Pancreas (tissue), 10 donors: ENCODE measurements around the gene LRBA. TPM values are rescaled to one million over a fixed set of nuclear protein-coding genes. Genes with fewer than 3 reads are reported as not detected.

Experiments used
- ATAC-seq, 4 donors: fragments of 200-7000 bp; cut with Tn5 transposase; one replicate each; pipeline versions ENCODE4 v1.8.0 to v1.9.1; 2020; ENCODE audit warnings: mild to moderate bottlenecking in 4 of 4, moderate library complexity in 4 of 4
- DNase-seq, 6 donors: peaks; one replicate each; pipeline ENCODE4 v3.0.0-alpha.2; 2020
- FAIRE-seq: peaks from 2 replicates; lab custom pipeline; 2012; peaks lifted over from hg19 to GRCh38; lab: Jason Lieb, UNC
- H3K27ac ChIP-seq, 4 donors: fragments of 200-600 bp; sonication (generic); 1 replicate in 3 of 4; 2 replicates in 1 of 4; pipeline versions ENCODE4 v1.5.0 to v1.8.0; 2020
- H3K27me3 ChIP-seq, 4 donors: fragments of 200-600 bp; one replicate each; pipeline ENCODE4 v1.8.0; 2021
- H3K36me3 ChIP-seq, 3 donors: fragments of 200-600 bp; sonication (generic) in 1 of 3; one replicate each; pipeline versions ENCODE4 v1.5.0 to v1.8.0; 2020 to 2021
- H3K4me1 ChIP-seq, 3 donors: fragments of 200-600 bp; one replicate each; pipeline ENCODE4 v1.8.0; 2021
- H3K4me3 ChIP-seq, 4 donors: fragments of 200-600 bp; sonication (generic) in 2 of 4; one replicate each; pipeline versions ENCODE4 v1.5.0 to v1.8.0; 2020 to 2021
- H3K9me3 ChIP-seq, 4 donors: fragments of 200-600 bp; one replicate each; pipeline ENCODE4 v1.8.0; 2021
- WGBS, 2 donors: extraction: QIAGEN DNeasy Blood & Tissue Kit; methylation state at CpG; one replicate each; pipeline ENCODE4 v1.1.7; 2013; 5-methylcytosine and 5-hydroxymethylcytosine counted together
- intact Hi-C, 3 donors: fragments of 100-400 bp; cut with DNase I; formaldehyde crosslinking; loops; one replicate each; pipeline versions ENCODE4 v1.11.1 to v1.14.2; 2022
- polyA plus RNA-seq, 2 donors: library from polyadenylated mRNA; stranded (reverse); fragments of 200-250 nt; gene quantifications; one replicate each; pipeline ENCODE4 v1.2.3, GENCODE V29; 2013
- total RNA-seq, 6 donors: library from RNA; stranded (reverse); fragmentation: NEBNext Ultra II Directional in 4 of 6; extraction: Animal tissue kit (Norgen Biotek cat#: 25700) in 4 of 6; gene quantifications; one replicate each; pipeline versions ENCODE4 v1.2.1 to v1.2.4, GENCODE V29; 2021 to 2023
- TF ChIP-seq, protein P1 (sequence below), 4 donors: fragments of 200-600 bp; sonication (generic) in 3 of 4; IDR thresholded peaks; one replicate each; pipeline versions ENCODE4 v1.5.0 to v1.8.0; 2021; ENCODE audit warnings: antibody characterized with exemption in 4 of 4
- donor health status: healthy with polysubstance abuse.
- donor health status: DM: no; HTN: no; CAD: no; lungs with moderate emphysema.
- donor health status: DM: no; HTN: no; CAD: no.
- donor health status: control.
- donor health status: control.
- donor health status: Bipolar disorder and iron deficiency.
- donor health status: DM: yes; HTN: yes; CAD: no.
- donor health status: DM: no; HTN: no; CAD: no.
- donor health status: DM: no; HTN: no; CAD: no.
- donor health status: DM: yes; HTN: yes; CAD: no.

The LRBA gene
- total and polyA plus RNA-seq, 8 donors, result 6.6 to 35.3 (median 22.3) TPM

DNA sequence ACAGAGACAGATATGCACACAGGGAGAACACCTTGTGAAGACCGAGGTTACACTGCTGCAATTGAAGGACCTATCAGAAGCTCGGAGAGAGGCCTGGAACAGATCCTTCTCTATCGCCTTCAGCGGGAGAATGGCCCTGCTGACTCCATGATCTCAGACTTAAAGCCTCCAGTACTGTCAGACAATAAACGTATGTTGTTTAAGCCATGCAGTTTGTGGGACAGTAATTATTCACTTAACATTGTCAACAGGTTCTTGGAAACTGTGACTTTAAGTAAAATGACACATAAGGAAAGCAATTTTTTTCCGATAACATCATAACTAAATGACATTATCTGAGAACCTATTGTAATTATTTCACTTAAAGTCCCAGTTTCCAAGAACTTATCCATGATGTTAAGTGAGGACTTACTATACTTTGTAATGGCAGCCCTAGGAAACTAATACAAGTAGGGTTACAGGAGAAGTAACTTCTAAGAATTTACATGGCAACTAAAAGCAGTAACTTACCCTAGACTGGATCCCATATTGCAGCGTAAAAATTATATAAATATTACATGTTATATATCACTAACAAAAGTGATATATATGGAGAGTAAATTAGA, 613.9 kb downstream of the LRBA start:
- intact Hi-C loops, result no loop called here
- peaks cover 0 to 4% (median 0%) of the 10 kb centered on the region in 3 donors for H3K4me1 ChIP-seq
- DNase-seq (no peak), FAIRE-seq (no peak), ATAC-seq (no peak)
- H3K27me3 ChIP-seq, result no peaks in the 10 kb centered on the region
- no peak overlapping the region for H3K27ac ChIP-seq
- no peaks in the 10 kb centered on the region for H3K9me3 ChIP-seq
- TF ChIP-seq, protein P1, sequence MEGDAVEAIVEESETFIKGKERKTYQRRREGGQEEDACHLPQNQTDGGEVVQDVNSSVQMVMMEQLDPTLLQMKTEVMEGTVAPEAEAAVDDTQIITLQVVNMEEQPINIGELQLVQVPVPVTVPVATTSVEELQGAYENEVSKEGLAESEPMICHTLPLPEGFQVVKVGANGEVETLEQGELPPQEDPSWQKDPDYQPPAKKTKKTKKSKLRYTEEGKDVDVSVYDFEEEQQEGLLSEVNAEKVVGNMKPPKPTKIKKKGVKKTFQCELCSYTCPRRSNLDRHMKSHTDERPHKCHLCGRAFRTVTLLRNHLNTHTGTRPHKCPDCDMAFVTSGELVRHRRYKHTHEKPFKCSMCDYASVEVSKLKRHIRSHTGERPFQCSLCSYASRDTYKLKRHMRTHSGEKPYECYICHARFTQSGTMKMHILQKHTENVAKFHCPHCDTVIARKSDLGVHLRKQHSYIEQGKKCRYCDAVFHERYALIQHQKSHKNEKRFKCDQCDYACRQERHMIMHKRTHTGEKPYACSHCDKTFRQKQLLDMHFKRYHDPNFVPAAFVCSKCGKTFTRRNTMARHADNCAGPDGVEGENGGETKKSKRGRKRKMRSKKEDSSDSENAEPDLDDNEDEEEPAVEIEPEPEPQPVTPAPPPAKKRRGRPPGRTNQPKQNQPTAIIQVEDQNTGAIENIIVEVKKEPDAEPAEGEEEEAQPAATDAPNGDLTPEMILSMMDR (IDR thresholded peaks at IDR 0.05), result no peak
- H3K4me3 ChIP-seq, result no peak overlapping the region
- no peaks in the 10 kb centered on the region for H3K36me3 ChIP-seq
- WGBS, 2 donors, result 96 to 97% methylated on average over 7 of the region's 7 CpGs

- ATAC-seq, result no peak
- H3K27me3 ChIP-seq, result no peaks in the 10 kb centered on the region
- H3K4me1 ChIP-seq, result no peaks in the 10 kb centered on the region
- H3K9me3 ChIP-seq, result no peaks in the 10 kb centered on the region
- 43 to 47% methylated on average over 2 of the region's 2 CpGs for WGBS, 2 donors
- H3K36me3 ChIP-seq, result no peaks in the 10 kb centered on the region
- FAIRE-seq, result no peak
- no peak overlapping the region for H3K27ac ChIP-seq
- TF ChIP-seq, protein P1 (IDR thresholded peaks at IDR 0.05), result no peak
- DNase-seq, result no peak
- no peak overlapping the region for H3K4me3 ChIP-seq
- intact Hi-C loops, result no loop called here
Observed at GRCh38 chr4:150395872-150396271, 619.2 kb downstream of the LRBA start.

DNA sequence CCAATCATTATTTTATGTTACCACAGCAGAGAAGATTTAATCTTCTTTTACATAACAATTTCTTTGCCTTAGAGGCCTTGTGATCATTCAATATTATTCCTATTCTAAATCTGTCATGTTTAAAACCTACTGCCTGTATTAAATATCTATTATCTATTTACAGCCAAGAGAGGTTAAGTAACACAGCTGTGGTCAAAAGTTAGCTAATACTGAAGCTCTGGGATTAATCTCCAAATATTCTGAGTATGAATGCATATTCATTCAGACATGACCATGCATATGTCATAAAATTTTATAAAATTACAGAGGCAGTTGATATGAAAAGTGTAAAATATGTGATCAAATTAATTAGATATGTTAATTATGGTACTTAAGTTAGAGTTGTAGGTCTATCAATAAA, 621.0 kb downstream of the LRBA start:
- Histone ChIP-seq H3K9me3 (no peaks in the 10 kb centered on the region), H3K4me1 (peaks cover 0 to 5% (median 0%) of the 10 kb centered on the region in 3 donors), H3K4me3 (no peak overlapping the region), H3K36me3 (no peaks in the 10 kb centered on the region), H3K27ac (no peak overlapping the region), H3K27me3 (no peaks in the 10 kb centered on the region)
- FAIRE-seq, result no peak
- no peak for ATAC-seq
- no peak for DNase-seq
- TF ChIP-seq, protein P1 (IDR thresholded peaks at IDR 0.05), result no peak
- intact Hi-C loops, result no loop called here

GRCh38 chr4:150391052-150391451, 624.0 kb downstream of the LRBA start:
- Histone ChIP-seq H3K4me1 (peaks cover 0 to 5% (median 0%) of the 10 kb centered on the region in 3 donors), H3K27me3 (no peaks in the 10 kb centered on the region), H3K4me3 (no peak overlapping the region), H3K9me3 (no peaks in the 10 kb centered on the region), H3K27ac (no peak overlapping the region), H3K36me3 (no peaks in the 10 kb centered on the region)
- TF ChIP-seq, protein P1 (IDR thresholded peaks at IDR 0.05), result no peak
- FAIRE-seq, result no peak
- ATAC-seq, result no peak
- WGBS, 2 donors, result 98 to 100% methylated on average over 2 of the region's 2 CpGs
- intact Hi-C loops, result no loop called here
- DNase-seq, result no peak

GRCh38 chr4:150390531-150390910, 624.6 kb downstream of the LRBA start:
- intact Hi-C loops, result no loop called here
- Histone ChIP-seq H3K27me3 (no peaks in the 10 kb centered on the region), H3K27ac (no peak overlapping the region), H3K4me3 (no peak overlapping the region), H3K4me1 (peaks cover 0 to 5% (median 0%) of the 10 kb centered on the region in 3 donors), H3K9me3 (no peaks in the 10 kb centered on the region), H3K36me3 (no peaks in the 10 kb centered on the region)
- TF ChIP-seq, protein P1 (IDR thresholded peaks at IDR 0.05), result no peak
- FAIRE-seq (no peak), DNase-seq (no peak), ATAC-seq (no peak)
